ENCODE results near the gene SLX4IP.

Gene SLX4IP

GRCh38 chr20:10429443-10429981 lies 5.6 kb upstream of the SLX4IP start:
- DNase-seq: no peak

GRCh38 chr20:10430000-10430466 lies 5.1 kb upstream of the SLX4IP start:
- DNase-seq: no peak

GRCh38 chr20:10430704-10431103 lies 4.4 kb upstream of the SLX4IP start:
- DNase-seq: no peak

- no peak for DNase-seq
Observed at GRCh38 chr20:10432079-10432478, 3.0 kb upstream of the SLX4IP start.

GRCh38 chr20:10433014-10433622 lies 2.0 kb upstream of the SLX4IP start:
- no peak for DNase-seq

- peak; percentile 50 for DNase-seq
Observed at GRCh38 chr20:10433623-10434466, 1.3 kb upstream of the SLX4IP start, which contains the start of gene MKKS. Gene MKKS, minus strand, starts transcription at chr20:10434222. Its CDS starts 20,708 bp downstream, at chr20:10413514.

GRCh38 chr20:10434467-10434831 lies 656 bp upstream of the SLX4IP start:
- peak; percentile 87 for DNase-seq

- no peak for DNase-seq
Observed at GRCh38 chr20:10436053-10436699, 1.1 kb downstream of the SLX4IP start.

- DNase-seq: no peak
Observed at GRCh38 chr20:10438217-10438616, 3.1 kb downstream of the SLX4IP start.

- no peak for DNase-seq
Observed at GRCh38 chr20:10443936-10444335, 8.8 kb downstream of the SLX4IP start.

GRCh38 chr20:10445758-10446157 lies 10.7 kb downstream of the SLX4IP start:
- DNase-seq: no peak

- DNase-seq: no peak
Observed at GRCh38 chr20:10447028-10447427, 11.9 kb downstream of the SLX4IP start.

GRCh38 chr20:10448270-10449156 lies 13.4 kb downstream of the SLX4IP start:
- no peak for DNase-seq

GRCh38 chr20:10449270-10449669 lies 14.2 kb downstream of the SLX4IP start:
- DNase-seq: no peak

- DNase-seq: no peak
Observed at GRCh38 chr20:10453241-10453640, 18.1 kb downstream of the SLX4IP start.

- no peak for DNase-seq
Observed at GRCh38 chr20:10454151-10454750, 19.1 kb downstream of the SLX4IP start.

GRCh38 chr20:10461495-10461894 lies 26.4 kb downstream of the SLX4IP start:
- DNase-seq: no peak

GRCh38 chr20:10462516-10462915 lies 27.4 kb downstream of the SLX4IP start:
- no peak for DNase-seq

- no peak for DNase-seq
Observed at GRCh38 chr20:10463622-10464021, 28.5 kb downstream of the SLX4IP start.

- DNase-seq: no peak
Observed at GRCh38 chr20:10465135-10465534, 30.0 kb downstream of the SLX4IP start.

- DNase-seq: no peak
Observed at GRCh38 chr20:10466325-10466724, 31.2 kb downstream of the SLX4IP start.

- no peak for DNase-seq
Observed at GRCh38 chr20:10466855-10467254, 31.8 kb downstream of the SLX4IP start.
